ENCODE results near the gene EVI5.

The EVI5 gene

DNA sequence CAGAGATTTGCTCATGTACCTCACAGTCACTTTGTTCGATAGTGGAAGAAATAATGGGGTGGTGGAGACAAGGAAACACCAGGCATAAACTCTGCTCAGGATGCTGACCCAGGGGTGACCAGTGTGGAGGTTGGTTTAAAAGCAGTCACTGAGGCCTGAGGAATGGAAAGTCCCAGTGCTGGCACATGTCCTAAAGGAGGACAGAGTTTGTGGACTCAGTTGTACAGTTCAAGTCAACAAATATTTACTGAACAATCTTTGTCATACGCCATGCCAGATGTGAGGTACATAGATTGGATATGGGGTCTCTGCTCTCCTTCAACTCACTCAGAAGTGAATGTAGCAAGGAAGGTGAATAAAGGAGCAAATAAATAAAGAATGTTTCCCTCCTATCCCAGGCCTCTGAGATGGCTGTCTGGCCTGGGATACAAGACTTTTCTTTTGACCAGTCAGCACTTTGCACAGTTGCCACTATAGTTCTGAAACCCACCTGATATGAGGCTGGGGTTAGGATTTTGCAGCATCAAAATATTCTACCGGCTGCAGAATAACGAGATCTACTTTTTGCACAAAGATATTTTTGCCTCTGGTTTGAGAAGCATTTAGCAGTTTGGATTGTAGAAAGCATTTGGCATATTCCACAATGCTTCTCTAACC is 290.3 kb downstream of the EVI5 start:
- Histone ChIP-seq H3K9me3 (no peaks in the 10 kb centered on the region), H3K4me3 (ENCODE audit: low read depth in 1 of 2, low read length in 1 of 2) (no peak overlapping the region), H3K27me3 (no peaks in the 10 kb centered on the region), H3K27ac (no peak overlapping the region), H3K36me3 (no peaks in the 10 kb centered on the region), H3K4me1 (ENCODE audit: control insufficient read depth in 1 of 2, insufficient read depth in 1 of 2, low read depth in 1 of 2, low read length in 1 of 2) (peaks cover 0 to 10% of the 10 kb centered on the region in 2 experiments)
- TF ChIP-seq, protein P1, sequence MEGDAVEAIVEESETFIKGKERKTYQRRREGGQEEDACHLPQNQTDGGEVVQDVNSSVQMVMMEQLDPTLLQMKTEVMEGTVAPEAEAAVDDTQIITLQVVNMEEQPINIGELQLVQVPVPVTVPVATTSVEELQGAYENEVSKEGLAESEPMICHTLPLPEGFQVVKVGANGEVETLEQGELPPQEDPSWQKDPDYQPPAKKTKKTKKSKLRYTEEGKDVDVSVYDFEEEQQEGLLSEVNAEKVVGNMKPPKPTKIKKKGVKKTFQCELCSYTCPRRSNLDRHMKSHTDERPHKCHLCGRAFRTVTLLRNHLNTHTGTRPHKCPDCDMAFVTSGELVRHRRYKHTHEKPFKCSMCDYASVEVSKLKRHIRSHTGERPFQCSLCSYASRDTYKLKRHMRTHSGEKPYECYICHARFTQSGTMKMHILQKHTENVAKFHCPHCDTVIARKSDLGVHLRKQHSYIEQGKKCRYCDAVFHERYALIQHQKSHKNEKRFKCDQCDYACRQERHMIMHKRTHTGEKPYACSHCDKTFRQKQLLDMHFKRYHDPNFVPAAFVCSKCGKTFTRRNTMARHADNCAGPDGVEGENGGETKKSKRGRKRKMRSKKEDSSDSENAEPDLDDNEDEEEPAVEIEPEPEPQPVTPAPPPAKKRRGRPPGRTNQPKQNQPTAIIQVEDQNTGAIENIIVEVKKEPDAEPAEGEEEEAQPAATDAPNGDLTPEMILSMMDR (IDR thresholded peaks at IDR 0.05): no peak

DNA sequence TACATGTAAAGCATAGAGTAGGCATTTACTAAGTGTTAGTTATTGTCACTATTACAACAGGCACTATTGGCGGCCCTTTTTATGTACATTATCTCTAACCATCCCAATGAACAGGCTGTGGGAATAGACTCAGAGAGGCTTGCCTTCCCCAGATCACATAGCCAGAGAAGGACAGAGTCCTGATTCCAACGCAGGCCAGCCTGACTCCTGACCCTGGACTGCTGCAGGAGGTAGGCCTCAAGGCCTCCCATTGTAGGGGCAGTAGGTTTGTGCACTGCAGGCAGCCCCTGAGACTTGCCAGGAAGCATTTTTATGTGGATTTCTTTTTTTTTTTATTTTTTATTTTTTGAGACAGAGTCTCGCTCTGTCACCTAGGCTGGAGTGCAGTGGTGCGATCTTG is 291.8 kb downstream of the EVI5 start:
- Histone ChIP-seq H3K27me3 (no peaks in the 10 kb centered on the region), H3K36me3 (no peaks in the 10 kb centered on the region), H3K4me1 (ENCODE audit: control insufficient read depth in 1 of 2, insufficient read depth in 1 of 2, low read depth in 1 of 2, low read length in 1 of 2) (peaks cover 2 to 15% of the 10 kb centered on the region in 2 experiments), H3K27ac (no peak overlapping the region), H3K4me3 (ENCODE audit: low read depth in 1 of 2, low read length in 1 of 2) (no peak overlapping the region), H3K9me3 (no peaks in the 10 kb centered on the region)
- TF ChIP-seq, protein P1 (IDR thresholded peaks at IDR 0.05): no peak

DNA sequence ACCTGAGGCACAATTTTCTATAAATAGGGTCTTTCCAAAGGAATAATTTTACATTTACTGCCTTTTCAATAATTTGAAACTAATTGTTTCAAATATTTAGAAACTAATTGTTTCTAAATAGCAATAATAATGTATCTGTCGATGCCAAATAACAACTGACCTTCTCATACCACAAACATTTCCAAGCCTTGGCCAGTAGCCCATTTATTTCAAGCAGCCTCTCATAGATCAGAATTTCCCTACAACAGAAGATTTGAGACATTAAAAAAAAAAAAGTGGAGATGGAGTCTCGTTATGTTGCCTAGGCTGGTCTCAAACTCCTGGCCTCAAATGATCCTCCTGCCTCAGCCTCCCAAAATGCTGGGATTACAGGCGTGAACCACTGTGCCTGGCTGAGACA is 296.1 kb downstream of the EVI5 start:
- Histone ChIP-seq H3K36me3 (no peaks in the 10 kb centered on the region), H3K4me3 (ENCODE audit: low read depth in 1 of 2, low read length in 1 of 2) (no peak overlapping the region), H3K4me1 (ENCODE audit: control insufficient read depth in 1 of 2, insufficient read depth in 1 of 2, low read depth in 1 of 2, low read length in 1 of 2) (peaks cover 21 to 32% of the 10 kb centered on the region in 2 experiments), H3K27ac (no peak overlapping the region), H3K27me3 (no peaks in the 10 kb centered on the region), H3K9me3 (no peaks in the 10 kb centered on the region)
- TF ChIP-seq, protein P1 (IDR thresholded peaks at IDR 0.05): no peak

DNA sequence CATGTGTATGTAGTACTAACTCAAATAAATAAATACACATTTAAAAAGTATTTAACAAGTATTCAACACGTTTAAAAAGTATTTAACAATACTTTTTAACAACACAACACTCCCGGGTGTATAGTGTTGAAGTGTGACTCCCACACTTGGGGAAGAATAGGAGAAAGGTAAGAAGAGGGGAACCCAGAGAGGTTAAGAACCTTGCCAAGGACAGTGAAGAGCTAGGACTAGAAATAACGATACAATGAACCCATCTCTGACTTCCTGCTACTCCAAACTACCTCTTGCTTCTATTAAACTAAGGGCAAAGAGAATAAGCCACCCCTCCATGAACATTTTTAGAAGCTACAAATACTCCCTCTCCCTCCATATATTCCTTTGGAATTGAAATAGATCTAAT is 296.5 kb downstream of the EVI5 start:
- TF ChIP-seq, protein P1 (IDR thresholded peaks at IDR 0.05): no peak
- Histone ChIP-seq H3K4me1 (ENCODE audit: control insufficient read depth in 1 of 2, insufficient read depth in 1 of 2, low read depth in 1 of 2, low read length in 1 of 2) (peaks cover 24 to 33% of the 10 kb centered on the region in 2 experiments), H3K4me3 (ENCODE audit: low read depth in 1 of 2, low read length in 1 of 2) (no peak overlapping the region), H3K9me3 (no peaks in the 10 kb centered on the region), H3K27me3 (no peaks in the 10 kb centered on the region), H3K27ac (peak overlapping the region; percentile 79), H3K36me3 (no peaks in the 10 kb centered on the region)

DNA sequence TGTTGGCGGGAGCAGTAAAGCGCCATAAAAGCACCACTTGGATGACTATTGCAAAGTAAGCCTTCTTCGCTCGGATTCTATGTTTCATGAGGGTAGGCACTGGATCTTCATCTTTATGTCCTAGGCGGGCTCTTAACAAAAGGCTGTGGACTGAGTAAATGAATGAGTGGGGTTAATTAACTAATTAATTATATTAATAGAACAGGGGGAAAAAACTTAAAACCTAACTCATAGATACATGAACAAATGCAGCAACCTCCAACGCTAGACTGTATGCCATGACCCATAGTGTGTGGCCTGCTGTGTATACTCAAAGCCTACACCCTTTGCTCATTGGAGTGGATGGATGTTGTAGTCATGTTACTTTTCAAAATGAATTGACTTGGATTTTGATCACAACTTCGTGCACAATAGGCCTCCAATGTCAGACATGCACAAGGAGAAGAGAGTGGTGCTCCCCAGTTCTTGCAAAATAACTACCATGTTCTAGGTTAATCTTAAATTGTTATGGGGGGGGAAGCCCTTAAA is 297.8 kb downstream of the EVI5 start:
- H3K27me3 ChIP-seq: no peaks in the 10 kb centered on the region
- H3K4me3 ChIP-seq (ENCODE audit: low read depth in 1 of 2, low read length in 1 of 2): peak overlapping the region; percentile 84 to 90
- TF ChIP-seq, protein P1 (IDR thresholded peaks at IDR 0.05): no peak
- no peaks in the 10 kb centered on the region for H3K36me3 ChIP-seq
- H3K4me1 ChIP-seq (ENCODE audit: control insufficient read depth in 1 of 2, insufficient read depth in 1 of 2, low read depth in 1 of 2, low read length in 1 of 2): peaks cover 28 to 46% of the 10 kb centered on the region in 2 experiments
- peak overlapping the region; percentile 79 for H3K27ac ChIP-seq
- no peaks in the 10 kb centered on the region for H3K9me3 ChIP-seq

All from neutrophil (primary cell).